ENCODE results near the gene WNT9A.

GRCh38 chr1:227898502-227899140, 49.1 kb downstream of the WNT9A start:
- TF ChIP-seq POLR2A (IDR thresholded peaks at IDR 0.05; ENCODE audit: low read depth, low read length): no peak
- no peak for TF ChIP-seq POLR2AphosphoS5 (IDR thresholded peaks at IDR 0.05; ENCODE audit: low read depth, low read length)
- TF ChIP-seq TAF1 (IDR thresholded peaks at IDR 0.05; ENCODE audit: borderline replicate concordance, low read depth, low read length): no peak
